RWPE1 (cell line): ENCODE measurements around the gene GPR25.
A peak's percentile ranks its signal among the peaks of the same experiment; 100 is the strongest.

Source experiments
- CTCF ChIA-PET: fragments of 350-600 bp; sonication (Branson Sonifier 250); formaldehyde crosslinking; extraction: SDS; loops from one replicate; lab custom pipeline; 2021; lab: Yijun Ruan, JAX
- POLR2A ChIA-PET: fragments of 400-600 bp; formaldehyde crosslinking; extraction: SDS; loops from one replicate; lab custom pipeline; 2020; ENCODE audit warnings: antibody characterized with exemption; ENCODE audit not compliant: low non-redundant PET; lab: Yijun Ruan, JAX
- DNase-seq: peaks from one replicate; pipeline ENCODE4 v3.0.0; 2012; ENCODE audit warnings: low spot score
- H3K27ac ChIP-seq: fragments of 450-650 bp; 2 replicates; pipeline ENCODE4 v1.5.1; 2017
- CTCF ChIP-seq: fragments of 450-650 bp; conservative IDR thresholded peaks from 2 replicates; pipeline ENCODE4 v1.5.1; 2017; ENCODE audit warnings: low read depth, mild to moderate bottlenecking

GPR25 gene

GRCh38 chr1:200894712-200895442 lies 22.1 kb downstream of the GPR25 start, which contains the start of gene INAVA:
INAVA (plus strand) TSS chr1:200894900; CDS start chr1:200898401, 3,501 bp downstream.
- H3K27ac ChIP-seq, result peak within 1 kb of the TSS; percentile 96
- ChIA-PET POLR2A (interaction anchor here (0.5 to 1.0 kb wide), 5 partner anchors 23 to 191 kb away, joined by 3 to 4 read pairs (median 3); no protein-coding TSS in a partner anchor), CTCF (interaction anchor here (0.6 to 1.9 kb wide), 14 partner anchors 14 to 336 kb away, joined by 3 to 7 read pairs (median 3); no protein-coding TSS in a partner anchor)
- no peak; the same call in 1 of the 2 replicates for TF ChIP-seq CTCF
- DNase-seq, result peak; percentile 96

- ChIA-PET POLR2A (interaction anchor here (0.6 kb wide), 1 partner anchor 126 kb away, joined by 4 read pairs; no protein-coding TSS in a partner anchor), CTCF (interaction anchor here (0.6 to 1.9 kb wide), 11 partner anchors 14 to 337 kb away, joined by 3 to 7 read pairs (median 3); no protein-coding TSS in a partner anchor)
- peak overlapping the region; percentile 96 for H3K27ac ChIP-seq
- TF ChIP-seq CTCF, result no peak
- peak; percentile 84 for DNase-seq
Measured at GRCh38 chr1:200895443-200895789, 22.6 kb downstream of the GPR25 start.

- H3K27ac ChIP-seq, result peak overlapping the region; percentile 96
- no peak for DNase-seq
- TF ChIP-seq CTCF, result no peak
- CTCF ChIA-PET, result interaction anchor here (0.6 to 1.9 kb wide), 13 partner anchors 12 to 337 kb away, joined by 3 to 7 read pairs (median 3); no protein-coding TSS in a partner anchor
- POLR2A ChIA-PET, result interaction anchor here (0.6 kb wide), 1 partner anchor 125 kb away, joined by 4 read pairs; no protein-coding TSS in a partner anchor
Measured at GRCh38 chr1:200895801-200896530, 23.2 kb downstream of the GPR25 start.

- peak overlapping the region; percentile 96 for H3K27ac ChIP-seq
- POLR2A ChIA-PET, result interaction anchor here (0.9 to 1.1 kb wide), 2 partner anchors 20 to 25 kb away, joined by 3 to 4 read pairs; no protein-coding TSS in a partner anchor
- peak; percentile 94 for DNase-seq
- CTCF ChIA-PET, result interaction anchor here (0.6 to 1.0 kb wide), 4 partner anchors 11 to 390 kb away, joined by 3 to 4 read pairs (median 4); no protein-coding TSS in a partner anchor
- no peak for TF ChIP-seq CTCF
Measured at GRCh38 chr1:200896531-200897196, 23.9 kb downstream of the GPR25 start.

- DNase-seq, result no peak
- no peak for TF ChIP-seq CTCF
- CTCF ChIA-PET, result interaction anchor here (0.6 to 1.0 kb wide), 3 partner anchors 10 to 391 kb away, joined by 3 to 4 read pairs (median 3); no protein-coding TSS in a partner anchor
- POLR2A ChIA-PET, result interaction anchor here (0.9 to 1.1 kb wide), 2 partner anchors 20 to 25 kb away, joined by 3 to 4 read pairs; no protein-coding TSS in a partner anchor
- H3K27ac ChIP-seq, result peak overlapping the region; percentile 96
Measured at GRCh38 chr1:200897259-200897658, 24.5 kb downstream of the GPR25 start.
